Nucleus accumbens (tissue), 56 donors: ENCODE data around the gene MTA2.
"Not testable (repeated sequence)": the region's sequence is repeated elsewhere in the genome, so short reads cannot be mapped to it uniquely, and the experiment has no call there.

Experiments used
- DNase-seq, 56 donors: peaks; one replicate each; lab custom pipeline; 2025; lab: John Stamatoyannopoulos, UW

Gene MTA2

DNA sequence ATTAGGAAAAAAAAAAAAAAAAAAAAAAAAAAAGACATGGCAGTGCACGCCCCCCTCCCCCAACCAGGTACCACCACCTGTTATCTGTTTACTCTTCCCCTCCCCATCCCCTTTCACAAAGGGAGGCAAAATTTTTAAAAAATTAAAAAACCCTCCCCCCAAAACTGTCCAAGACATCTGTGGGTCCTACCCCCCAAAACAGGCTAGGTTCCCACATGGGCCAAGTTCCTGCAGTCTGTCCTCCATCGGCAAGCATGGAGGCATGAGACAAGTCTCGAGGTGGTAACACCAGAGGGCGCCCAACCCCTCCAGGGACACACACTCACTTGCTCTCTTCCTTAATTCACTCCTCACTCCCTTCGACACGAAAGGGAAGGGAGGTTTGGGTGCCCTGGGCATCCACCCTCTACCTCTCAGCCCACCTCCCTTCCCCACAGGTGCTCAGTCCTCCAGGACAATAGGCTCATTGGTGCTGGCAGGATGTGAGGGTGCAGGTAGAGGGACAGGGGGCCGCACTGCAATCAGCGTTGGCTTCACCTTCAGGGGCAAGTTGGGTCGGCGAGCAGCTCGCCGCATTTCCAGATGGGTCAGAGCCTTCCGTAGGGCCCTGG lies 8.1 kb downstream of the MTA2 start:
- DNase-seq: peak in 47 of 56 donors; percentile 15 to 82 (median 44)

GRCh38 chr11:62592989-62593421 lies 8.7 kb downstream of the MTA2 start:
- peak in 41 of 56 donors; percentile 15 to 74 (median 42) for DNase-seq

GRCh38 chr11:62592146-62592815 lies 9.4 kb downstream of the MTA2 start:
- peak in 3 of 56 donors; percentile 42 to 73 (median 63) for DNase-seq

DNA sequence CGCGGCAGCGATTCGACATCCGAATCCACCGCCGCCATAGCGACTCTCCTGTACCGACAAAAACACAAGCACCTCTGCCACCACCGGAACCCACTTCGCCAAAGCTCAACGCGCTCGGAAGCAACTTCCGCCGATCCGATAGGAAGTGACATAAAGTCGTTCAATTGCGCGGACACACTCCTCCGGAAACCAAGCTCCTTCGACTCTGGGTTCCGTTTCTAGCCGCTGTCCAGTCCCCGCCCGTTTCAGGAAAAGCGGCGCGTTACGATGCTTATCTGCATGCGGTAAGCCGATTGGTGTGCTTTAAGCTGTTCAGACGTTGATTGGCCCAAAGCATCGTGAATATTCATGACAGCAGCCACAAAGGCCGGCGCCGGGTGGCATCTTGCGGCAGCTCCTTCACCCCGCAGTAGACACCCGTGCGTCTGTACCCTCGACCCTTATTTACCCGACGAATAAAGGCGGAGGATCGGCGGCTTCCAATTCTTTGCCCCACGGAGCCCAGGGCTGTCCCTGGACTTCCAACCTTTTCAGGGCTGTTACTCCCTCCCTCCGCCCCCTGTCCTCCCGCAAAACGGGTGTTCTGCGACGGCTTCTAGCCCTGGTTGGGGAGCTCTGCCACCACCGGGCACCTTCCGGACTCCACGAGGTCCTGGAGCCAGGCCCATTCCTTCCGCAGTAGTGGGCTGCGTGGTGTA lies 10.1 kb downstream of the MTA2 start, which contains the start of gene TUT1:
TUT1 (minus strand) TSS at position 76 of the 698 bp plus-strand sequence; CDS start at position 38, 38 bp downstream.
- DNase-seq: peak; percentile 67 to 99 (median 96)

DNA sequence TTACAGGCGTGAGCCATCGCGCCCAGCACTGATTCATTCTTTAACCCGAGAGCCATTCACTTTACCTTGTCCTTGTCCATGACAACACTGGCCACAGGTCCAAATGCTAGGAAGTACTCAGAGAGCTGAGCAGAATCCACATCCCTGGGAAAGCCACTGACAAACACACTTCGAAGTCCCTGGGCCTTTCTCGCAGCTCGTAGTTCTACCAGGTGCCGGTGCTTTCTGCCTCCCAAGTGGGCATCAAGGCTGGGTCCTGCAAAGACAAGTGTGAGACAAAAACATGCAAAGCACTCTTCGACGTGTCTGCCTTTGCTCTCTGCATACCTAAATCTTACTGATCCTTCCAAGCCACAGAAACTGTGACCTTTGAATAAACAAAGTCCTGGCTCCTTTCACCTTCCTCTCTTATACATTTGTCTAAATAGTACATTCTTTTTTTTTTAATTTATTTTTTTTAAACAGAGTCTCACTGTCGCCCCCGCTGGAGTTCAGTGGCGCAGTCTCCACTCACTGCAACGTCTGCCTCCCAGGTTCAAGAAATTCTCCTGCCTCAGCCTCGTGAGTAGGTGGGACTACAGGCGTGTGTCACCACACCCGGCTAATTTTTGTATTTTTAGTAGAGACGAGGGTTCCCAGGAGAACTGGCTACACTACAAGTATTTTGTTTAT lies 12.6 kb downstream of the MTA2 start:
- DNase-seq: peak in 16 of 56 donors; percentile 4 to 53 (median 14)

- not testable (repeated sequence) for DNase-seq
These were observed 16.3 kb downstream of the MTA2 start for GRCh38 chr11:62585356-62585755.

GRCh38 chr11:62581735-62582134 lies 19.9 kb downstream of the MTA2 start:
- not testable (repeated sequence) for DNase-seq

DNA sequence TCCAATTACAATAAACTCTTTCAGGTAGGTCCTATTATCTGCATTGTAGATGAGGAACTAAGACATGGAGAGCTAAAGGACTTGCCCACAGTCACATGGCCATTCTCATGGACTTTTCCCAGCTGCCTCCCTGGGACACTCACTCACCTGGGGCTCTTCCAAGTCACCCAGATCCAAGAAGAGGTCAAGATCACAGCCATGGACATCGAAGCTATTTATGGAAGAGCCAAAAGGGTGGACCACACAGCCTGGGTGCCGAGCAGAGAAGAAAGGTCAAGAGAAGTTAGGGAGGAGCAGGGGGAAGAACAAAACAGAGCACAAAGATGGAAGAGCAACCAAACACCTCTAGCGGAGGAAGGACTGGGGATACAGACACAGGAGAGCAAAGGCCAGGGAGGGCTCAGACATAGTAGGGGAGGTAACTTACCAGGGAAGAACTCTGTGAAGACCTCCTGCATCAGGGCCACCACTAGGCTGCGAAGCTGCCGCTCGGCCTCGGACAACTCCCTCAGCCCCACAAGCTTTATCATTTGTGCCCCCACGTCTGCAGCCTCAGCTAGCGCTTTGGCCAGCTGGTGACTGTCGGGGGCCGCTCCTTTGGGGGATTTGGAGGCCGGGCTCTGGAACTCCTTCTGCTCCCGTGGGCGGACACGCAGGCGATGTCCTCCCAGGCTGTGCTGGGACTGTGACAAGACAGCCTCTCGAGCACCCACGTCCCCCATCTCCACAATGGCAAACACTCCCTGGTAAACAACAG lies 20.5 kb downstream of the MTA2 start:
- no peak for DNase-seq

GRCh38 chr11:62579252-62579651 lies 22.4 kb downstream of the MTA2 start:
- DNase-seq: no peak

- no peak for DNase-seq
These were observed 23.1 kb downstream of the MTA2 start for GRCh38 chr11:62578541-62578940.

DNA sequence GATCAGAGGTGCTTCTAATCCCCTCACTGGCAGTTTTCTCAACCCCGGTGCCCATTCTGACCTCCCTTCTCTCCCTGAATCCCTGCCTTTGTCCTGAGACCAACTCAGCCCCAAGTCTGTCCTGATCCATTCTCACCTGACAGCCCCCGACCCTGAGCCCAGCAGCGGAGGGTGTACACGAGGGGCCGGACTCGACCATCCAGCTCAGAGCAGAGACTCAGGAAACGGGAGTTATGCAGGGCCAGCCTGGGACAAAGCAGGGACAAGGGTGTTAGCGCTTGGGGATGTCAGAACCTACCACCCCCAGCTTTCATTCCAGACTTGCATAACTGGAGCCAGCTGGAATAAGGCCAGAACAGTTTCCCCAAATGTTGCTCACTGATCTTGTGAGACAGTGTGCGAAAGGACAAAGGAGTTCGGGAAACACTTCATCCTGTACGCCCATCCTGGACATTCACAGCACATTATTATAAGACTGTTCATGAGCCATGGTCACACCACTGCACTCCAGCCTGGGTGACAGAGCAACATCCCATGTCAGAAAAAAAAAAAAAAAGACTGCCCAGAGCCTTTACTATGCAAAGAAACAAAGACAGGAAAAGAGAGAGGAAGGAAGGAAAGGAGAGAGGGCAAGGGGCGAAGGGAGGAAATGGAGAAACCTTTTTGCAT lies 24.5 kb downstream of the MTA2 start:
- no peak for DNase-seq

DNA sequence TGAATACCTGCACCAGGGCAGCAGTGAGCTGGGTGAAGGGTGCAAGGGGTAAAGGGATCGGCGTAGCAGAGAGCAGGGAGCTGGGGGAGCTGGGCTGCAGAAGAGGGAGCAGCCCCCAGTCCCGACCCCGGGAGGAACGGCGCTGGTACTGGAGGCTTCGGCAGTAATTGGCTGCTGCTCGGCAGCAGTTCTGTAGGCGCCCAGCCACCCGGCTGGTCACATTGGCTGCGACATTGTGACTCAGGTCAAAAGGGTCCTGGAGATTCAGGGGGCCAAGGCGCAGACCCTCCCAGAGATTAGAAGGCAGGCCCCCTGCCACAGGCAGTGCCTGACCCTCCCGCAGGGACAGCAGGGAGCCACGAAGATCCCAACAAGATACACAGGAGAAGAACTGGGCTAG lies 25.8 kb downstream of the MTA2 start:
- DNase-seq: no peak

DNA sequence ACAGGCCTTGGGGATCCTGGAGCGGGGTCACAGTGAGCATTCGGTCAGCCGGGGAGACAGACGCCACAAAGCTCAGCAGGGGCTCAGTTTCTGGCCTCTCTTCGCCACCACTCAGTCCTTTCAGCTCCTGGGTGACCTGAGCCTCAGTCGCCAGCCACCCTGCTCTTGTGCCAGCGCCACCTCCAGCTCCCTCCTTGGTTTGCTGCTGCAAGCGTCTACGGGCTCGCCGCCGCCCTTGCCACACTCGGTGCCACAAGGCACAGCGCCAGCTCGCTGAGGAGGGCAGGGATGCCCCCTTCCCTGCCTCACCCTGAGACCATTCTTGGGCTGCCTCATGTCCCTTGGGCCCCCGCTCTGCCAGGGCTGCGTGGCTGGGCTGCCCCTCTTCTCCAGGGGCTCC lies 26.5 kb downstream of the MTA2 start:
- DNase-seq: peak in 1 of 56 donors; percentile 8

GRCh38 chr11:62574363-62575071 lies 27.1 kb downstream of the MTA2 start:
- peak in 40 of 56 donors; percentile 7 to 84 (median 54) for DNase-seq

GRCh38 chr11:62573592-62574362 lies 27.9 kb downstream of the MTA2 start, which contains the start of gene EEF1G:
Gene EEF1G, minus strand, starts transcription at chr11:62573891. Its CDS starts 49 bp downstream, at chr11:62573842.
- DNase-seq: peak; percentile 73 to 99 (median 98)

DNA sequence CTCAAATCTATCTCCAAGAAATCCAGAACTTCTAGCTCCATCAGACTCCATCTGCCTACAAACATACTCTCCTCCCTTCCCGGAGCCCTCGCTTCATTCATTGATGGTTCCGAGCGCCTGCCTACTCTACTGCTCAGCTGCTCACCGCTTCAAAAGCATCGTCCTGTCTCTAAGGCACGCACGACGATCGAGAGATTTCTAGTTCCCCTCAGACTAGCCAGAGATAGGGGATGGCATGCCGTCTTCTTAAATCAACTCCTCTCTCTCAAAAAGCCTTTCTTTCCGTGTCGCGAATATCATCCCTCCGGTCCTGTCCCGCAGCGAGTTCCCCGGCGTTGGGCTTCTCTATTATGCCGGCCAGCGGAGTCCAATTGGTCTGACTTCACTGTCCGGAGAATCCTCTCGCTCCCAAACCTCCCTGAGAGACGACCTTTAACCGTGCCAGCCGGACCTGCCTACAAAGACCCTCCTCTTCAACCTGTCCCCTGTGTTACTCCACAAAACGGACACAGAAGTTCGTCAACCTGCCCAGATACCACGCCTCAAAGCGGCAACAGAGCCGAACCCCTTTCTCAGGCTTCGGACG lies 28.6 kb downstream of the MTA2 start:
- peak in 16 of 56 donors; percentile 20 to 62 (median 46) for DNase-seq

GRCh38 chr11:62572431-62572830 lies 29.2 kb downstream of the MTA2 start:
- DNase-seq: no peak
